Right atrium auricular region (tissue), 2 donors: ENCODE results near the gene SEC62. TPM values are rescaled to one million over a fixed set of nuclear protein-coding genes. Genes with fewer than 3 reads are reported as not detected.

Experiments used
- DNase-seq: peaks from one replicate; pipeline ENCODE4 v3.0.0-alpha.2; 2019; ENCODE audit warnings: low spot score
- H3K27ac ChIP-seq, 2 donors: fragments of 200-600 bp; sonication (generic); 1 replicate in 1 of 2; 2 replicates in 1 of 2; pipeline ENCODE4 v1.5.1; 2016 to 2019
- H3K27me3 ChIP-seq, 2 donors: fragments of 200-600 bp; sonication (generic); one replicate each; pipeline versions ENCODE4 v1.5.1 to v1.6.0; 2017 to 2019
- H3K36me3 ChIP-seq: fragments of 200-600 bp; sonication (generic); one replicate; pipeline ENCODE4 v1.5.1; 2016
- H3K4me1 ChIP-seq, 2 donors: fragments of 200-600 bp; sonication (generic); one replicate each; pipeline versions ENCODE4 v1.5.1 to v1.6.0; 2017 to 2019
- H3K4me3 ChIP-seq, 2 donors: fragments of 200-600 bp; sonication (generic); 1 replicate in 1 of 2; 2 replicates in 1 of 2; pipeline ENCODE4 v1.5.1; 2017 to 2019; ENCODE audit warnings: mild to moderate bottlenecking in 1 of 2, moderate library complexity in 1 of 2
- H3K9me3 ChIP-seq, 2 donors: fragments of 200-600 bp; sonication (generic); one replicate each; pipeline ENCODE4 v1.5.1; 2019
- total RNA-seq, 2 donors: library from RNA; depleted of rRNA; stranded (reverse); fragments of >200 nt; gene quantifications; one replicate each; pipeline ENCODE4 v1.1.0, GENCODE V29; 2016
- TF ChIP-seq, protein P1 (sequence below), 2 donors: fragments of 200-600 bp; sonication (generic); IDR thresholded peaks; one replicate each; pipeline ENCODE4 v1.5.1; 2019; ENCODE audit warnings: antibody characterized with exemption in 2 of 2

The SEC62 gene
- total RNA-seq, 2 donors from 2014 or later: 29.5 to 31.2 TPM

DNA sequence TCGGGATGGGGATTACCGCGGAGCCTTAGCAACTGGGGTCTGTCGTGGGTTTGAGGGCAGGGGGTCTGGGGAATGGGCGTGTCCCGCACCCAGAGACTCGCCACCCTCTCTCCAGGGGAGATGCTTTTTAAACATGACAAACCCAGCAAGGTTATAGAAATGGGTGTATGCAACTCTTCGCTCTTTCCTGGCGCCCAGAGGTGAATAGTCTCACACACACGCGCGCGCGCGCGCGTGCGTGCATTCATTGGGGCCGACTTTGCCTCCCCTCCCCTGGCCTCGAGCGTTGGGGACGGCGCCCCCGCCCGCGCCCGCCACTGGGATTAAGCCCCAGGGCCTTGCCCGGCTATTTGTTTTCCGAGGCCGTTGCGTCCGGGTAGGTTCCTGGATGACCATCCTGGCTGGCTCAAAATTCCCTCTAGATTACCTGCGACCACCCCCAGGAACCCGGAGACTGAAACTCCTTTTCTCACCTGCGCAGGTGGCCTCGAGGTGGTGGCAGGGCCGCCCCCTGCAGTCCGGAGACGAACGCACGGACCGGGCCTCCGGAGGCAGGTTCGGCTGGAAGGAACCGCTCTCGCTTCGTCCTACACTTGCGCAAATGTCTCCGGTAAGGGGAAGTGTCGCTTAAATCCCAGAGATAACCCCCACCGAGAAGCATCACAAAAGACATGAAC, 72.0 kb downstream of the SEC62 start:
- H3K9me3 ChIP-seq: no peaks in the 10 kb centered on the region
- no peaks in the 10 kb centered on the region for H3K36me3 ChIP-seq
- no peak overlapping the region for H3K27ac ChIP-seq
- H3K27me3 ChIP-seq: no peaks in the 10 kb centered on the region
- DNase-seq: no peak
- peaks cover 0 to 17% of the 10 kb centered on the region in 2 donors for H3K4me1 ChIP-seq
- peak overlapping the region; percentile 48 to 65 for H3K4me3 ChIP-seq
- TF ChIP-seq, protein P1, sequence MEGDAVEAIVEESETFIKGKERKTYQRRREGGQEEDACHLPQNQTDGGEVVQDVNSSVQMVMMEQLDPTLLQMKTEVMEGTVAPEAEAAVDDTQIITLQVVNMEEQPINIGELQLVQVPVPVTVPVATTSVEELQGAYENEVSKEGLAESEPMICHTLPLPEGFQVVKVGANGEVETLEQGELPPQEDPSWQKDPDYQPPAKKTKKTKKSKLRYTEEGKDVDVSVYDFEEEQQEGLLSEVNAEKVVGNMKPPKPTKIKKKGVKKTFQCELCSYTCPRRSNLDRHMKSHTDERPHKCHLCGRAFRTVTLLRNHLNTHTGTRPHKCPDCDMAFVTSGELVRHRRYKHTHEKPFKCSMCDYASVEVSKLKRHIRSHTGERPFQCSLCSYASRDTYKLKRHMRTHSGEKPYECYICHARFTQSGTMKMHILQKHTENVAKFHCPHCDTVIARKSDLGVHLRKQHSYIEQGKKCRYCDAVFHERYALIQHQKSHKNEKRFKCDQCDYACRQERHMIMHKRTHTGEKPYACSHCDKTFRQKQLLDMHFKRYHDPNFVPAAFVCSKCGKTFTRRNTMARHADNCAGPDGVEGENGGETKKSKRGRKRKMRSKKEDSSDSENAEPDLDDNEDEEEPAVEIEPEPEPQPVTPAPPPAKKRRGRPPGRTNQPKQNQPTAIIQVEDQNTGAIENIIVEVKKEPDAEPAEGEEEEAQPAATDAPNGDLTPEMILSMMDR (IDR thresholded peaks at IDR 0.05): no peak

- Histone ChIP-seq H3K4me3 (no peak overlapping the region), H3K27ac (no peak overlapping the region), H3K27me3 (no peaks in the 10 kb centered on the region), H3K4me1 (peaks cover 0 to 17% of the 10 kb centered on the region in 2 donors), H3K9me3 (no peaks in the 10 kb centered on the region), H3K36me3 (no peaks in the 10 kb centered on the region)
- DNase-seq: no peak
- TF ChIP-seq, protein P1 (IDR thresholded peaks at IDR 0.05): no peak
These were observed 73.8 kb downstream of the SEC62 start for GRCh38 chr3:170040418-170040817.

DNA sequence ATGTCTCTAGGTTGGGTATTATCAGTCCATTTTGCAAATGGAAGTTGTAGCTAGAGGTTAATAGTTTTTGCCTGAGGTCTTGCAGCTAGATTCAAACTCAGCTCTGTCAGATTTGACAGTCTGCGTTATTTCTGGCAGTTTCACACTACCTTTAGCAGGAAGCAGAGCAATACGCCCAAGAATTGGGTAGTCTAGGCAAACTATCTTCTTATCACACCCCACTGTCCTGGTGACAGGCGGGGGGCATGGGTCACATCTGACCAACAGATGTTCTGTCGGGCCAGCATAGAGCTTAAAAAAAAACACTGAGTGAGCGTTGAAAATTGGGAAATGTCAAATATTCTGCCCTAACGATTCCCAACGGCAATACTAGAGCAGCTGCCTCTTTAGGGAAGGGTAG, 76.9 kb downstream of the SEC62 start:
- Histone ChIP-seq H3K4me1 (peaks cover 0 to 4% of the 10 kb centered on the region in 2 donors), H3K9me3 (no peaks in the 10 kb centered on the region), H3K4me3 (no peak overlapping the region), H3K36me3 (no peaks in the 10 kb centered on the region), H3K27ac (no peak overlapping the region), H3K27me3 (no peaks in the 10 kb centered on the region)
- DNase-seq: no peak
- TF ChIP-seq, protein P1 (IDR thresholded peaks at IDR 0.05): no peak

- Histone ChIP-seq H3K27me3 (no peaks in the 10 kb centered on the region), H3K9me3 (no peaks in the 10 kb centered on the region), H3K27ac (peak overlapping the region in 1 of 2 donors; percentile 13), H3K4me1 (no peaks in the 10 kb centered on the region), H3K4me3 (no peak overlapping the region), H3K36me3 (no peaks in the 10 kb centered on the region)
- TF ChIP-seq, protein P1 (IDR thresholded peaks at IDR 0.05): no peak
- no peak for DNase-seq
These were observed 77.7 kb downstream of the SEC62 start for GRCh38 chr3:170044271-170044670.

DNA sequence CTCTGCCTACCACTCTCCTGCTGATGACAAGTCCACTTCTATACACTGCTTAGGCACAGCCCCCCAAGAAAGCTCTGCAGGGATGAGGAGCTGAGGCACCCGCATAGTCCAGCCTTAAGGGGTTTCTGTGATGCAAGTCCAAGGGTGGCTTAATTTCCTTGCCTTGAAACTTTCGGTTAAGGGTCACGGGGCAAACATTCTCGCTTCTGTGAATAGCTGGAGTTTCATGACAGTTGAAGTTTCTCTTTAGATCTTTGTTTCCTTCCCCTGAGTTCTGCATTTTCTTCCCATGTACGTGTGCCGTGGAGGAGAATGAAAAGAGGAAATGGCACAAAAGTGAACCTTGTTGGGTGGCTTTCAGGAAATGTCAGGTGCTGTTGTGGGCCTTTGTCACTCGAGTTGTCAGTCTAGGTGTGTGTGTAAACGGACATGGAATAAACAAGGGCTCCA, 78.2 kb downstream of the SEC62 start:
- H3K36me3 ChIP-seq: no peaks in the 10 kb centered on the region
- H3K27ac ChIP-seq: peak overlapping the region in 1 of 2 donors; percentile 13
- H3K27me3 ChIP-seq: no peaks in the 10 kb centered on the region
- H3K4me3 ChIP-seq: no peak overlapping the region
- H3K9me3 ChIP-seq: no peaks in the 10 kb centered on the region
- H3K4me1 ChIP-seq: no peaks in the 10 kb centered on the region
- TF ChIP-seq, protein P1 (IDR thresholded peaks at IDR 0.05): no peak
- DNase-seq: no peak
